PFSK-1 (cell line): ENCODE measurements around the gene ANO4.

Experiments
- POLR2AphosphoS5 ChIP-seq: IDR thresholded peaks from 2 replicates; pipeline ENCODE4 v1.6.1; 2012; ENCODE audit warnings: low read depth, mild to moderate bottlenecking, control low read depth, low read length, moderate library complexity
- TF ChIP-seq, protein P1 (sequence below), 2 experiments: IDR thresholded peaks; 2 replicates each; pipeline versions ENCODE4 v1.6.1 to v1.8.0; 2011 to 2012; ENCODE audit warnings: low read depth in 2 of 2, low read length in 2 of 2, control low read depth in 1 of 2, inconsistent platforms in 1 of 2, mild to moderate bottlenecking in 1 of 2, moderate library complexity in 1 of 2; ENCODE audit not compliant: insufficient read depth in 1 of 2

DNA sequence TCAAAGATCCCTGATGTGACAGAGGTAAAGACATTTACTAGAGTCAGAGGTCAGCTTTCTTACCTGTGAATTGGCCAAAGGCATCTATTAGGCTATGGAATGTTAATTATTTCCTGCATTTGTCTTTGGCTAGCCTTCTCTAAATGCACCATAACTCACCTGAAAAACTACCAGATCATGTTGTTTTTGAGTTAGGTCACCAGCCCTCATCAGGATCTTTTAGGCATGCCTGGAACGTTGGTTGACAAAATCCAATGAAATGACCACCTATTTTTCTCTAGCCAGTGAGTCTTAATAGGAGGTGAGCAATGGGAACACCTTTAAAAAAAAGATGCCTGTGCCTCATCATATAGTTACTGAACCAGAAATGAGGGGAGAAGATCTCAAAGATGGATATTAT, 46.2 kb downstream of the ANO4 start:
- no peak for TF ChIP-seq POLR2AphosphoS5
- TF ChIP-seq, protein P1, sequence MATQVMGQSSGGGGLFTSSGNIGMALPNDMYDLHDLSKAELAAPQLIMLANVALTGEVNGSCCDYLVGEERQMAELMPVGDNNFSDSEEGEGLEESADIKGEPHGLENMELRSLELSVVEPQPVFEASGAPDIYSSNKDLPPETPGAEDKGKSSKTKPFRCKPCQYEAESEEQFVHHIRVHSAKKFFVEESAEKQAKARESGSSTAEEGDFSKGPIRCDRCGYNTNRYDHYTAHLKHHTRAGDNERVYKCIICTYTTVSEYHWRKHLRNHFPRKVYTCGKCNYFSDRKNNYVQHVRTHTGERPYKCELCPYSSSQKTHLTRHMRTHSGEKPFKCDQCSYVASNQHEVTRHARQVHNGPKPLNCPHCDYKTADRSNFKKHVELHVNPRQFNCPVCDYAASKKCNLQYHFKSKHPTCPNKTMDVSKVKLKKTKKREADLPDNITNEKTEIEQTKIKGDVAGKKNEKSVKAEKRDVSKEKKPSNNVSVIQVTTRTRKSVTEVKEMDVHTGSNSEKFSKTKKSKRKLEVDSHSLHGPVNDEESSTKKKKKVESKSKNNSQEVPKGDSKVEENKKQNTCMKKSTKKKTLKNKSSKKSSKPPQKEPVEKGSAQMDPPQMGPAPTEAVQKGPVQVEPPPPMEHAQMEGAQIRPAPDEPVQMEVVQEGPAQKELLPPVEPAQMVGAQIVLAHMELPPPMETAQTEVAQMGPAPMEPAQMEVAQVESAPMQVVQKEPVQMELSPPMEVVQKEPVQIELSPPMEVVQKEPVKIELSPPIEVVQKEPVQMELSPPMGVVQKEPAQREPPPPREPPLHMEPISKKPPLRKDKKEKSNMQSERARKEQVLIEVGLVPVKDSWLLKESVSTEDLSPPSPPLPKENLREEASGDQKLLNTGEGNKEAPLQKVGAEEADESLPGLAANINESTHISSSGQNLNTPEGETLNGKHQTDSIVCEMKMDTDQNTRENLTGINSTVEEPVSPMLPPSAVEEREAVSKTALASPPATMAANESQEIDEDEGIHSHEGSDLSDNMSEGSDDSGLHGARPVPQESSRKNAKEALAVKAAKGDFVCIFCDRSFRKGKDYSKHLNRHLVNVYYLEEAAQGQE (IDR thresholded peaks at IDR 0.05; ENCODE audit: insufficient read depth in 1 of 2, low read depth in 2 of 2, low read length in 2 of 2), result no peak
